ENCODE measurements around the gene ZMIZ1.

The ZMIZ1 gene

DNA sequence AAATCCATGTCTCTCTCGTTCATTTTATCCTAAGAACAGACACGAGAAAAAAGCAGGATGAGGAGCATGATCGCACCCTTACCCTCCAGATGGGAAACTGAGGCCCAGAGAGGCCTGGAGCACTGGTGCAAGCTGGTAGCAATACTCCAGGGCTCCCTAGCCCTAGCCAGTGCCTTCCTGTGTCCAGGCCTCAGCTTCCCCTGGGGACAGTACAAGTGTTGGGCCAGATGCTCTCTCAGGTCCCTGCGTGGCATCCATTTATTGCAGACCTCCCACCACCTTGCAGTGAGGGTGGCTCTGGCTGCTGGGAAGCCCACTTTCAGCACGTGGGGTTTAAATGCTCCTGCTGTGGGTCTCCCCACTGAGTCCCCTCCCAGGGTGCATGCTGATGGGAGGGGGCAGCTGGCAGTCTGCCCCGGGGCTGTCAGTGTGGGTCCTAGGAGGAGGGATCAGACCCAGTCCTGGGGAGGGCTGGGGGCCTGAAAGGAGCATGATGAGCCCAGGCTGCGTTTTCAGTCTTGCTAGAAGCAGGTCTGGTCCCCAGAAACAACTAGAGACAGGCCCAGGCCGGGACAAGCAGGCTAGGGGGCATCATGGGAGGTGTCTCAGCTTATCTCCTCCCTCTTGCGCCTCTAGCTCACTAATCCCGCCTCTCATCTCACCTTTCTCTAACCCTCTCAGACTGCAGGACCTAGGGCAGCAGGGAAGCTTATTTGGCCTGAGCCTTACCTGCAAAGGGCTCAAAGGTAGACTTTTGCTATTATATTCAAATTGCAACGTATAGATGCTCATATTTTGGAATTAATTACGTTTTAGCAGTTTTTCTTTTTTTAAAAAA lies 277.8 kb downstream of the ZMIZ1 start:
- DNase-seq = no peak

DNA sequence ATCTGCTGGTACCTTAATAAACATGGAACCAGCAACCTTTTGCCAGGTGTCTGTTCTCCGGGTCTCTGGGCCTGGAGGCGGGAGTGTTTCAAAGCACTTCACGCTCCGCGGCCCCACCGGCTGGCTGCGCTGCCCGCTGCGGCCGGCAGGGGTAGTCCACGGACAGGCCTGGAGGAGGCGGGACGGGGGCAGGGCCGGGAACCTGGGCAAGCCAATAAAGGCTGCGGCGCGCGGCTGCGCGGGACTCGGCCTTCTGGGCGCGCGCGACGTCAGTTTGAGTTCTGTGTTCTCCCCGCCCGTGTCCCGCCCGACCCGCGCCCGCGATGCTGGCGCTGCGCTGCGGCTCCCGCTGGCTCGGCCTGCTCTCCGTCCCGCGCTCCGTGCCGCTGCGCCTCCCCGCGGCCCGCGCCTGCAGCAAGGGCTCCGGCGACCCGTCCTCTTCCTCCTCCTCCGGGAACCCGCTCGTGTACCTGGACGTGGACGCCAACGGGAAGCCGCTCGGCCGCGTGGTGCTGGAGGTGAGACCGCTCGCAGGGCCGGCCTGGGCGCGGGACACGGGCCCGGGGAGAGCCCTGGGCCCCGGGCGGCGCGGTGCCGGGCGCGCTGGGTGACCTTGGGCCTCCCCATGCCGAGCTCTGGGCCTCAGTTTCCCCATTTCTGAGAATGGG lies 278.6 kb downstream of the ZMIZ1 start, which contains the start of gene PPIF:
Gene PPIF, plus strand, starts transcription at position 244 of the 668 bp plus-strand sequence. Its CDS starts 80 bp downstream, at position 324.
- DNase-seq = peak; percentile 95

DNA sequence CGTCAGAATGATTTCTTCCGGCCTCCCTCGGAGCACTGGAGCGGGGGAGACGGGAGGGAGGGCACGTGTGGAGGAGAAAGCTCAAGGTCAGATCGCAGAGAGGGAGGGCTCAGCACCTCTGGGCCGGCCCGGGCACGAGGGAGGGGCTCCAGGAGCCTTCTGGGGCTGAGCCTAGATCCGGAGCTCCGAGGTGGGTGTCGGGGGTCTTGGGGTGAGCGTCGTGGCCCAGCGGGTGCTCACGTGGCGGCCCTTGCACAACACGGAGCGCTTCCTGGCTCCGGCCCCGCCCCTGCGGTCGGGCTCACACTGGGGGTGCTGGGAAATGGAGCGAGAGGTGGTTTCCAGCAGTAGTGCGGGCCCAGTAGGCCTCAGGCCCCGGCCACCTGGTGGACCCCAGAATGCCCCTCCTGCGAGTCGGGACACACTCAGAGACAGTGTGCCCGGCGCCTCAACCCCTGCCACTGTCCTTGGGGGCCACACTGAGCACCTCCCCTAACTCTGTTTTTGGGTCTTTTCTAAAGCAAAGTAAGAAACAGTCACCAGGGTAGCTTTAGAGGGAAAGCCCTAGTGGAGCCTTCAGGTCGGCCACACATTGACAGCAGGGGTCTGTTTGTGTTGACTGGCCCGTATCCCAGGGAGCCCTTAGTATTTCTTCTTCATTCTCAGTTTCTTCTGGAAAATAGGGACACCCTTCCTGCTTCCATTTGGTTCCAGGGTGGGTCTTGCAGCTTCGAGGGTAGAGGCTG lies 279.3 kb downstream of the ZMIZ1 start:
- DNase-seq = peak; percentile 69 to 77

DNA sequence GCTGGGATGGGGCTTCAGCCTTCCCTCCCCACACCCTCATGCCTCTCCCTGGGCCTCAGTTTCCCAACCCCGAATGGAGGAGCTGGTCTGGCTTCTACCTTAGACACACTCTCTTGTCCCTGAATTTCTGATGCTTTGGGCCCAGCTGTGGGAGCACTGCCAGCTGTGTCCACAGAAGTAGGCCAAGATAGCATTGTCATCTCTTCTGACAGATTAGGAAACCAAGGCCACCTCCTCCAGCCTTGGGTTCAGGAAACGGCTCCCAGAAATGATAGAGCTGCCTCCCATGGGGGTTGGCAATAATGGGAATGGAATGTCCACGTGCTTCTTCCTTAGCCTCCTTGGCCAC lies 279.8 kb downstream of the ZMIZ1 start:
- DNase-seq = no peak

DNA sequence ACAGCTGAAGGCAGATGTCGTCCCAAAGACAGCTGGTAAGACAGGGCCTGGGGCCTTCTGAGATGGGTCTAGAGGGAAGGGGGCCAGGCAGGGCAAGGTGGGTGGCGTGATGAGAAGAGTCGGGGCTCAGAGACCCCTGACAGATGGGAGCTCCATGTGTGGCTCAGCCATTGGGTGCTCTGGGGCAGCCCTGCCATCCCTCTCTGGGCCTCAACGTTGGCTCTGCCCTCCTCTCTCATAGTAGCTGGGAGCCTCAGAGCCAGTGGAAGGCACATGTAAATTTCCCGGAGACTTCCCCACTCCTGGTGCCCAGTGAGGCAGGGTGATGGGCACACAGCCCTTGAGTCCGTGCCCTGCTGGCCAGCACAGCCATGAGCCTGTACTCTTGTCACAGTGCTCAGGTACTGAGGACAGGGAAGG lies 280.3 kb downstream of the ZMIZ1 start:
- DNase-seq = no peak

DNA sequence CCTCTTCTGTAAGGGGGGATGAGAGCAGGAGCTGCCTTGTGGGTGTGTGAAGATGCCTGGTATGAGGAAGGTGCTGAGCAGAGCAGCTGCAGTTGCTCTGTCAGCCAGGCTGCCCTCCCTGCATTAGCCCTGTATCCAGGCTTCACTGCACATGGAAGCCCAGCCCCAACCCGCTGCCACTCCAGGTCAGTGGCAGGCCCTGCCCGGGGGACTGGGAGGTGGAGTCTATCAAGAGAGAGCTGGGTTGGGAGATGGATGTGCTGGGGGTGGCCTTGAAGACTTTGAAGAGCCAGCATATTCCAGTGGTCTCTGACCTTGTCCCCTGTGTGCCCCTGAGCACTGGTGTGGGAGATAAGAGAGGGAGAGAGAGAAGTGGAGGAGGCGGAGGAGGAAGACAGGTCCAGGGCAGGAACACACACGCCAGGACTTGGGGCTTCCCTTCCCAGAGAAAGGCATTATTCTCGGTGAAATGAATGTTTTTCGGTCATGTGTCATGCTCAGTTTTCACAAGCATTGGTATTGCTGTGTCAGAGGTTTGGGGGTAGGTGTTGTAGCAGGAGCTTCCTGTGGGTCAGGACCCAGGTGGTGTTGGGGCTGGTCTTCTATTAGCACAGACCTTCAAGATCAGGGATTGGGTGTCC lies 281.1 kb downstream of the ZMIZ1 start:
- no peak for DNase-seq

DNA sequence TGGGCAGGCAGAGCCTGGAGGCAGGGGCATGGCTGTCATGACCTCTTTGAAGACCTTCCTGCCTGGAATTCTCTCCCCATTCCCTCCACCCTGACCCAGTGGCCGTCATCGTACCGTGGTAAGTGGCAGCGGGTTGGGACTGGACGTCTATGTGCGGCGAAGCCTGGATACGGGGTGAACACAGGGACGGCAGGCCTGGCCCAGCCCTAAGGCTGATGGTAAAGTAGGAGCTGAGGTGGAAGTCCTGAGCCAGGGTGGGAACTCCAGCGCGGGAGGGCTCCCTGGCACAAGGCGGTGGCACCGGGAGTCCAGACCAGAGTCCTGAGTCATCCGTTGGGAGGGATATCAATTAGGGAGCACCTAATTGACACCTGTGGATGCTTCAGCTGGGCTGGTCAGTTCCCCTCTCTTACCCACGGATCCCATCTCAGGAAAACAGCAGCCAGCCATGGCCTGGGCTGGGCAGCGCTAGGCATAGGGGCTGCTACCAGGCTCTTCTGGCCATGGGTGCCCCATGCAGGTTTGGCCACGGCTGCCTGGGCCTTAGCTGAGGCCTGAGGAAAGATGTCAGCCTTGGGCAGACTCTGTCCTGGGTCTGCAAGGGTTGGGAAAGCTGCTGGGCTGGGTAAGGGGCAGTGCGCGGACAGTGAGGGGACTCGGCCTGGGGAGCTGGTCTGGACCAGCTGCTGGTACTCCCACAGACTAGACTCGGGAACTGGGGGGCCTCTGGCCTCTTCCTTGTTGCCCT lies 281.8 kb downstream of the ZMIZ1 start:
- no peak for DNase-seq

DNA sequence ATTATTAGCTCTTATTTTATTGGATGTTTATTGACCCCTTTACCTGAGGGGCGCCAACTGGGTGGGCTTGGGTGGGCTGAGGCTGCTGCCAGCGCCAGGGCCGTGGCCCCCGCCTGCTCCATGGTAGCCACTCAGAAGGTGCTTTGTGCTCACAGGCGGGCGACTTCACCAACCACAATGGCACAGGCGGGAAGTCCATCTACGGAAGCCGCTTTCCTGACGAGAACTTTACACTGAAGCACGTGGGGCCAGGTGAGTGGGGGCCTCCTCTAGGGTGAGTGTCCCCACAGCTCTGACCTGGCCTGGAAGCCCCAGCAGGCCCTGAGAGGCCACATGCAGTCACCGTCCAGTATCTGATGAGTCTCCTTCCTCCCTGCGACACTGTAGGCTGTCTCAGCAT lies 282.6 kb downstream of the ZMIZ1 start:
- DNase-seq = no peak

DNA sequence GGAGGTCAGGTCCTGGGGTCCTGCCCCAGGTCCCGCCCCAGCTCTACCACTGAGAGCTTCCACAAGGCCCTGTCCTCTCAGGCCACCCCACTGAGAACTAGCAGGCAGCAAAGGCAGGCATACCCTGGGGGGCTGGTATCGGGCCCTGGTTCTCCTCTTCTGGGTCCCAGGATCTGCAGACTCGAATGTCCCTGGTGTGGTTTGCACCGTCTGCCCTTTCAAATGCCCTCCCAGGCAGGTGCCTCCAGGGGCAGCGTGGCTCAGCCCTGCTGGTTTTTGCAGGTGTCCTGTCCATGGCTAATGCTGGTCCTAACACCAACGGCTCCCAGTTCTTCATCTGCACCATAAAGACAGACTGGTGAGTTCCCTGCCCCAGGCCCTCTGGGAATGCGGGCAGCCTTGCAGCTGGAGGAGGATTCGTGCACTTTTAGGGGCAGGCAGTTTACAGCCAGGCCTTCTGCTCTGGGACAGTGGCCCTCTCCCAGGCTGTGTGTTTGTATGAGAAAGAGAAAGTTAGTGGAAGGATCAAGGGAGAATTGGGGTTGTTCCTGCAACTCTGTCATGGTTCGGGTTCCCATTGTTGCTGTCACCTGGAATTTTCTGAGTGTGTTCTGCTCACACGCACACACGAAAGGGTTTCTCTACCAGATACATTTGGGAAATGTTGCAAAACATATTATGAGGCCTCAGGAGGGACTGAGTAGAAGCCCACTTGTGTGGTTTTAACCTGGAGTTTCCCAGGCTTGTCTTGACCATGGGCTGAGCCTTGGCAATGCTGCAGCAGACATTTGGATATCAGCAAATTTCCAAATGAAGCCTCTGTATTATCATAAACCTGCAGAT lies 283.5 kb downstream of the ZMIZ1 start:
- no peak for DNase-seq

DNA sequence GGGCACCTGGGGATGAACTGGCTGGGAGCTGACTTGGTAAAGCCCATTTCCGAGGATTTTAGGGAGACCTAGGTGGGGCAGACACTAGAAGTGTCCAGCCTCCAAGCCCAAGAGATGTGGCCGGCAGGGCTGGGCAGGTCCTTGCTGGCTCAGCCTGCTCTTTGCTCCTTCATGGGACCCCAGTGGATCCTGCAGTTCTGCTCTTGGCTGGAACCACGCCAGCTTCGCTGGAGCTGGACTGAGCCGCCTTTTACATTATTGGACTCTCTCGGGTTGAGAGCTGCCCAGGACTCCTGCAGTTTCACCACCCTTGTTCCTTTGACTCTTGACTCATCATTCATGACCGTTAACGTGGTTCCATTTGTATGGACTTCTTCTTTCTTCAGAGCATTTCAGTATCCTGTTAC lies 284.2 kb downstream of the ZMIZ1 start:
- DNase-seq = peak; percentile 64 to 75

DNA sequence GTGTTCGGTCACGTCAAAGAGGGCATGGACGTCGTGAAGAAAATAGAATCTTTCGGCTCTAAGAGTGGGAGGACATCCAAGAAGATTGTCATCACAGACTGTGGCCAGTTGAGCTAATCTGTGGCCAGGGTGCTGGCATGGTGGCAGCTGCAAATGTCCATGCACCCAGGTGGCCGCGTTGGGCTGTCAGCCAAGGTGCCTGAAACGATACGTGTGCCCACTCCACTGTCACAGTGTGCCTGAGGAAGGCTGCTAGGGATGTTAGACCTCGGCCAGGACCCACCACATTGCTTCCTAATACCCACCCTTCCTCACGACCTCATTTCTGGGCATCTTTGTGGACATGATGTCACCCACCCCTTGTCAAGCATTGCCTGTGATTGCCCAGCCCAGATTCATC lies 285.0 kb downstream of the ZMIZ1 start:
- no peak for DNase-seq

DNA sequence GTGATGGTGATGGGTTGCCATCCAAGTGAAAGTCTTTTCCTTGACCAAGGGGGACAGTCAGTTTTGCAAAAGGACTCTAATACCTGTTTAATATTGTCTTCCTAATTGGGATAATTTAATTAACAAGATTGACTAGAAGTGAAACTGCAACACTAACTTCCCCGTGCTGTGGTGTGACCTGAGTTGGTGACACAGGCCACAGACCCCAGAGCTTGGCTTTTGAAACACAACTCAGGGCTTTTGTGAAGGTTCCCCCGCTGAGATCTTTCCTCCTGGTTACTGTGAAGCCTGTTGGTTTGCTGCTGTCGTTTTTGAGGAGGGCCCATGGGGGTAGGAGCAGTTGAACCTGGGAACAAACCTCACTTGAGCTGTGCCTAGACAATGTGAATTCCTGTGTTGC lies 285.4 kb downstream of the ZMIZ1 start:
- DNase-seq = peak in 1 of 2 donors; percentile 24

DNA sequence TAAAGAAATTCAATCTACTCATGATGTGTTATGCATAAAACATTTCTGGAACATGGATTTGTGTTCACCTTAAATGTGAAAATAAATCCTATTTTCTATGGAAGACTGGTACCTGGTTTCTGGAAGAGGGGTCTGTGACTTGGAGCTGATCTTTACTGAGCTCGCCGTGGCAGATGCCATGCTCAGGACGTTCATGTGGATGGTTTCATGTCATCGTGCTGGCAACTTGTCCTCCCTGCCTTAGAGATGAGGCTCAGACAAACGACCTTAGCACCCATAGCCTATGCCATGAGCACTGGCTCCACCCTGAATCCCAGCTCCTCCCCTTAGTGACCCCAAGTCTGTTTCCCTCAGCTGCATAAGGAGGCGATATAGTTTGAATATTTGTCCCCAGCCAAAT lies 285.8 kb downstream of the ZMIZ1 start:
- DNase-seq = no peak

DNA sequence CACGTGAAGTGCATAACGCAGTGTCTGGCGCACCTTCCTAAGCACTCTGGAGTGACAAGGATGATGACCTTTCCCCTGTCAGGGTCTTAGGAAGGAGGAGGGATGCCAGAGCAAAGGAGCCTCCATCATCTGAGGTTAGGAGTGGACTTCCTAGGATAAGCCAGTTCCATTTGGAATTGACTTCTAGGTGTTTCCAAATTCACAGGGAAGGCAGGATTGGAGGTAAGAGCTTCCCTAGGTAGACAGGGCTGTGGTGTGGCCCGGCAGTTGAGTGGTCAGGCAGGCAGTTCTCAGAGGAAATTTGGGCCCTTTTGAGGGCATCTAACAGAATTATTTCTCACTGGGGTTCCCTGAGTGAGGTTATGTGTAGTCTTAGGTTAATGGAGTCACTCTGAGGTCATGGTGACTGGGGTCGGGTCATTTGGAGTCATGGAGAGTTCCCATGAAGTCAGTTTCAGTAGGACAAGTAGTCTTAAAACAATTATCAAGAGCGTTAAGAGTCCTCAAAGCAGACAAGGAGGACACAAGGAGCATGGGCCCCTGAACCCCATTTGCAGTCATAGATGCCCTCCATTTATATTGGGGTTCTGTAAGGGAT lies 286.8 kb downstream of the ZMIZ1 start:
- no peak for DNase-seq

DNA sequence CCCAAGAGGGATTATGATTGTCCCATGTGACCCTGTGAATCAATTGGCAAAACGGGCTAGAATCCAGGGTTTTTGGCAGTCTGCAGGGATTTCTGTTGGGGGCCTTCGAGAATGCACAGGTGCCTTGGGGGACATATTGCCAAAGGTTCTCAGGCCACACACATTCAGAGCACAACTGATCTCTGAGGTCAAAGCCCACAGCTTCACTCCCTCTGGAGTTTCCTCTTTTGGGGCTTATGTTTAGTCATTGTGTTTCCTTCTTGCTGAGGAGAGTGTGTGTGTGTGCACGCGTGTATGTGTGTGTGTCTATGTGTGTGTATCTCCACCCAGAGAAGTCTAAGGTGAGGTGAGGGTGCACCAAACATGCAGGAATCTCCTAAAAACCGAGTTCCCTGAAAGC lies 287.3 kb downstream of the ZMIZ1 start:
- DNase-seq = peak; percentile 77

DNA sequence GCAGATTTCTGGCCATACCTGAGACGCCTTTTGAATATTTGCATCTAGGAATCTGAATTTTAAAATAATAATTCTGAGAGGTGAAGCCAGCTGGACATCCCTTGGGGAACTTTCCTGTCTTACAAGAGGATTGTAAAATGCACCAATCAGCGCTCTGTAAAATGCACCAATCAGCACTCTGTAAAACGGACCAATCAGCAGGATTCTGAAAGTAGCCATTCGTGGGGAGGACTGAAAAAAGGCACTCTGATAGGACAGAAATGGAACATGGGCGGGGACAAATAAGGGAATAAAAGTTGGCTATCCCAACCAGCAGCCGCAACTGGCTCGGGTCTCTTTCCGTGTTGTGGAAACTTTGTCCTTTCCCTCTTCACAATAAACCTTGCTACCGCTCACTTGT lies 288.4 kb downstream of the ZMIZ1 start:
- no peak for DNase-seq

DNA sequence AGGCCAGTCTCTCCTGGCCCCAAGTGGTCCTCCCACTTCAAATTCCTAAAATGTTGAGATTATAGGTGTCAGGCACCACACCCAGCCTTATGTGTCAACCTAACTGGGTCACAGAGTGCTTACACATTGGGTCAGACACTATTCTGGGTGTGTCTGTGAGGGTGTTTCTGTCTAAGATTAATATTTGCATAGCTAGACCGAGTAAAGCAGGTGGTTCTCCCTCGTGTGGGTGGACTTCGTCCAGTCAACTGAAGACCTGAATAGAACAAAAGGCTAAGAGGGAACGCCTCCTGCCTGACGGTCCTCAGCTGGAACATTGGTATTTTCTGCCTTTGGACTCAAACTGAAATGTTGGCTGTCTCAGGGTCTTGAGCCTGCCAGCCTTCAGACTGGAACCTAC lies 290.0 kb downstream of the ZMIZ1 start:
- DNase-seq = no peak

DNA sequence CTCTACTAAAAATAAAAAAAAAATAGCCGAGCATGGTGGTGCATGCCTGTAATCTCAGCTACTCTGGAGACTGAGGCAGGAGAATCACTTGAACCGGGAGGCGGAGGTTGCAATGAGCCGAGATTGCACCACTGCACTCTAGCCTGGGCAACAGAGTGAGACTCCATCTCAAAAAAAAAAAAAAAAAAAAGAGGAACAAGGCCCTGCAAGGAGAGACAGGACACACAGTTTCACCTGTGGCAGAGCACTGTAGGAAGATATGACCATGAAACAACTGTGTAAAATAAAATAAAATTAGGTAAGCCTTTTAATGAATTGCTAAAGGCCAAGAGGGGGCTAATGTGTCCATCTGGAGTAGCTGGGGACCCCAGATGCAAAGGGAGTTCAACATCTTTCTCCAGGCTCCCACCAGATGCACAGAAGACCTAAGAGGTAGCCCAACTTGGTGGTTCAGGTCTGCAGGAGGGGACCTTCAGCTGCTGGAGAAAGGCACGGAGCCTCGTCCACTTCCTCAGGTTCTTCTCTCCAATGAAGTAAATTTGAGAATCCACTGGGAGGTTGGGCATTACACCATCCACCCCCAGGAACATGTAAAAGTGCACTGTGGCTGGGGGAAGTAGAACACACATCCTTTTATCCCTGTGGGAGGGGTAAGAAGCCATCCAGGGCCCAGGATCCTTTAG lies 291.2 kb downstream of the ZMIZ1 start:
- DNase-seq = no peak

DNA sequence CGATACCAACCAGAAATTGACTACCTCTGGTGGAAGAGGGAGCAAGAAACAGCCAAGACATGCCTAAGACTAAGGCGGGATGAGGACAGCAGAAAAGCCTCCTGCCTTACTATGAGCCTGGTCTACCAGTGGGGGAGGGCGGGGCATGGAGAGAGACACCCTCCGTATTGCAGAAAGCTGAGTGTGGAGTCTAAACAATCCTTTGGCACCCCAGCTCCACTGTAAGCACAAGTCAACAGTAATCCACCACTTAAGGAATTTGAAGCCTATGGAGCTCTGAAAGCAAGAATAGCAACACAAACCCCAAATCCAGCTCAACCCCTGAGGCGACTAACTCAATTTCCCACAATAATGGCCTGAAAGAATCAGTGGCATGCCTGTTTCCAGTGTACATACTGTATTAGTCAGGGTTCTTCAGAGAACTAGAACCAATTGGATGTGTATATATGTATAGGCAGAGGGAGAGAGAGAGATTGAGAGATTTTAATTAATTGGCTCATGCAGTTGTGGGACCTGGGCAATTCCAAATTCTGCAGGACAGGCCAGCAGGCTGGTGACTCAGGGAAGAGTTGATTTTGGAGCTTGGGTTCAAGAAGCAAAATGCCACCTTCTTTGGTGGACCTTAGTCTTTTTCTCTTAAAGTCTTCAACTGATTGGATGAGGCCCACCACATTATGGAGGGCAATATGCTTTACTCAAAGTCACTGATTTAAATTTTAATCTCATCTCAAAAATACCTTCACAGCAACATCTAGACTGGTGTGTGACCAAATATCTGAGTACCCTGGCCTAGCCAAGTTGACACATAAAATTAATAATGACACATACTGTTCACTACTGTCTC lies 292.0 kb downstream of the ZMIZ1 start:
- no peak for DNase-seq

Measured in inflammatory macrophage (primary cell).